Activated CD8-positive, alpha-beta memory T cell treated with anti-CD3 and anti-CD28 coated beads for 24 hours (primary cell): ENCODE results near the gene APOA5.
"Not testable (repeated sequence)": the region's sequence is repeated elsewhere in the genome, so short reads cannot be mapped to it uniquely, and the experiment has no call there.

Source experiments
- DNase-seq: peaks from one replicate; pipeline ENCODE4 v3.0.0-alpha.2; 2020

The APOA5 gene

GRCh38 chr11:116771935-116772334 lies 19.7 kb downstream of the APOA5 start:
- DNase-seq, result no peak

- no peak for DNase-seq
These were observed 29.5 kb downstream of the APOA5 start for GRCh38 chr11:116762132-116762531.

GRCh38 chr11:116756044-116756443 lies 35.6 kb downstream of the APOA5 start:
- not testable (repeated sequence) for DNase-seq

DNA sequence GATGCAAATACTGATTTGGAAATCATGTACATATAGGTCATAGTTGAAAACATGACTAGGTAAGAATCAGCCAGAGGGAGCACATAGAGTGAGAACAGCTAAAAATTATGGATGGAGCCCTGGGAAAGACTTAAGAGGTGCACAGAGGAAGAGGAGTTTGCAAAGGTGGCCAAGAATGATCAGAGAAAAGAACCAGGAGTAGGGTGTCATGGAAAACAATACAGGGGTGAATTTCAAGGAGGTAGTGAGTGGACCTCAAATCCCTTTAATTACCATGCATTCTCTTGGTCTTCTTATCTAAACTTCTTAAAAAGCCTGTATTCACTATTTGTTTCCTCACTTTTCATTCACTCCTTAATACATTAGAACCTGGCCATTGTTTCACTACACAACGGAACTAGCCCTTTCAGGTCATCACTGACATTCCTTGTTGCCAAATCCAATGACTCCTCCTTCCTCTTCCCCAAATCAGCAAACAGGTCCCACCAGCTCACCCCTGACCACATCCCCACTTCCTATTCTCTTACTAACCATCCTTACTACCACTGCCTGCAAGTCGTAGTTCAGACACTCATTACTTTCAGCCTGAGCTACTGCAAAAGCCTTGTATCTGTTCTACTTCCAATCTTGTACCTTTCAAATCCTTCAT lies 41.5 kb downstream of the APOA5 start:
- DNase-seq, result no peak

- DNase-seq, result no peak
These were observed 49.6 kb downstream of the APOA5 start for GRCh38 chr11:116742104-116742503.

- no peak for DNase-seq
These were observed 50.9 kb downstream of the APOA5 start for GRCh38 chr11:116740741-116741140.
